Activated naive CD4-positive, alpha-beta T cell (primary cell): ENCODE measurements around the gene MUC20.
"Not testable (repeated sequence)": the region's sequence is repeated elsewhere in the genome, so short reads cannot be mapped to it uniquely, and the experiment has no call there.

Experiments
- DNase-seq, 4 experiments: peaks; one replicate each; lab custom pipeline; 2025; lab: John Stamatoyannopoulos, UW

The MUC20 gene

GRCh38 chr3:195692781-195693427, 27.9 kb upstream of the MUC20 start:
- DNase-seq = no peak

DNA sequence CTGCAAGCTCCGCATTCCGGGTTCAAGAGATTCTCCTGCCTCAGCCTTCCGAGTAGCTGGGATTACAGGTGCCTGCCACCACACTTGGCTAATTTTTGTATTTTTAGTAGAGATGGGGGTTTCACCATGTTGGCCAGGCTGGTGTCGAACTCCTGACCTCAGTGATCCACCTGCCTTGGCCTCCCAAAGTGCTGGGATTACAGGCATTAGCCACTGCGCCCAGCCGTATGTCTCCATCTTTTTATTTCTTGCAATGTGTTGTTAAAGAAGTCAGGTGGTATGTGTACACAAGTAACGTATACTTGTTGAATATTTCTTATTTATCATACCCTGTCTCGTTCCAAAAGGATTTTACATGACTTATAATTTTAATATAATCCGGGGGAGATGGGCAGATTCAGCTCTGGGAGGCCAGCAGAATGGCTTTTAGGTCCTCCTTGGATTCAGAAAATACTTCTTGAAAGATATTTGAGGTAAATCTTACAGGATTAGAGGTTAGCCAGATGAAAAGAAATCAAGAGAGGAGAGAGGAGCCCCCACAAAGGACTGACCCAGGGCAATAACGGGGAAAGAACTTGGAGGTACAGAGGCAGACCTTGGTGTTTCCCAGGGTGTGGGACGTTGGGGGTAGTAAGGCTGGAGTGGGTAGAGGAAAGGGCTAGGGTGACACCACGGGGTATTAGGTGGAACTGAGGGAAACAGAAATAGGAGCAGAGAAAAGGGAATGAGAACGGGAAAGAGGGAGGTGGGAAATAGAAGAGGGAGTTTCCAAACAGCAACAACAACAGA, 27.2 kb upstream of the MUC20 start:
- no peak for DNase-seq

DNA sequence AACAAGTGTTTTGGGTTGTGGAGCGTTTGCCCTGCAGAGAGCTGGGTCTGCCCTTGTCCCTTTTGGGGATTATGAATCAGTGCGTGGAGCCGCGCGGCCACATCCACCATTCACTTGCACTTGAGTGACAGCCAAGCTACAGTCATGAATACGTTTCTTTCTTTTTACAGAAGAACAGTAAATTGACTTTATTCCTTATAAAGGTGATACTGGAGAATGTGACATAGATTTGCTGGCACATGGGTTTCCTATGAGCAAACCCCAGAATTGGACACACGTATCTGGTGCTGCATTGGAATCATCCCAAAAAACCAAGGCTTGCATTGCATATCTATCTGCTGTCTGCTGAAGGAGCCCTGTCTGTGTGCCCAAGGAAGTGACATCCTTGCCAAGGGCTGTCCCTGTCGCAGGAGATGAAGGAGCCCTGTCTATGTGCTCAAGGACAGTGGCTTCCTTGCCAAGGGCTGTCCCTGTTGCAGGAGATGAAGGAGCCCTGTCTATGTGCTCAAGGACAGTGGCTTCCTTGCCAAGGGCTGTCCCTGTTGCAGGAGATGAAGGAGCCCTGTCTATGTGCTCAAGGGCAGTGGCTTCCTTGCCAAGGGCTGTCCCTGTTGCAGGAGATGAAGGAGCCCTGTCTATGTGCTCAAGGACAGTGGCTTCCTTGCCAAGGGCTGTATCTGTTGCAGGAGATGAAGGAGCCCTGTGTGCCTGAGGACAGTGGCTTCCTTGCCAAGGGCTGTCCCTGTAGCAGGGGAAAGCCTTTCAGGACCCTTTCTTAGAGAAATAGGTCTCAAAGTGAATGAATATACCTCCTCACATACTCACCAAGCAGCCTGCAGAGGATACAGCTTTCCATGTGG, 26.3 kb upstream of the MUC20 start:
- not testable (repeated sequence) for DNase-seq

- no peak for DNase-seq
These were observed 24.0 kb upstream of the MUC20 start for GRCh38 chr3:195696632-195697278.

DNA sequence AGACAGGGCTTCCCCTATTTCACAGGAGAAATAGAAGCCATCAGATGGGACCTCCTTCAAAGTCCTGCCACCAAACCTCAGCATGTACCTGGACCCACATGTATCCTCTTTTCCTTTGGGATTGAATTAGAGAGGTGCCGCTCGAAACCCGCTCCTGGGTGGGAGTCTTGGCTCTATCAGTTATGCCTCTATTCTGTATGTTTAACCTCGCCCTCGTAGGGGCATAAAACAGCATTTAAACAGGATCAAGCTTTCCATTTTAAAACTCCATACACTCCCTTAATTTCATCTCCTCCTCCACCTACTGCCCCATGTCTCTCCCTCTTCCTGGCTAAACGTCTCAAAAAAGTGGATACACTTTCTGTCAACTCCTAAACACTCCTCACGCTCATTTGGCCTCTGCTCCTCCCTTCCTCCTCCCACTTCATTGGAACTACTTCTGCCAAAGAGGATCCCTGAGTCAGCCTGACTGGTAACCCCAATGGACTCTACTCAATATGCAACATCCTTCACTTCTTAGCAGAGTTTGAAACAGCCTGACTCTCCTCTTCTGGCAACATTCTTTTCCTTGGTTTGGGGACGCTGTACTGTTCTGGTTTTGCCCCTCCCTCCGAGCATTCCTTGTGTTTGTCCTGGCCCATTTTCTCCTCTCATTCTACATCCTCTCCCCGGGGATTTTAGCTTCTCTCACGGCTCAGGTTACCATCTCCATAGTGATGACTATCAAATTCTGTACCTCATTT, 23.0 kb upstream of the MUC20 start:
- DNase-seq = no peak

DNA sequence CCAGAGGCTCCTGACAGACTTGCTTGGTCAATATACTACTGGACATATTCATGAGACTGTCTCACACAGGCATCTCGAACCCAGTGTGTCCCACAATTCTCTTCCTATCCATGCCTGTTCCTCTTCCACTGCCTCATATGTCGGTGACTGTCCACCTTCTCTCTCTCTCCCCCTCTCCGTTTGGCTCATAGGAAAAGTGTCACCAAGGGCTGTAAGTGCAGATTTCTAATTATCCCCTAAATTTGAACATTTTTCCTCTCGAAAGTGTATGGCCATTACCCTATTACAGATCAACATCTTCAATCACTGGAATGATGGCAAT, 22.5 kb upstream of the MUC20 start:
- DNase-seq = no peak

GRCh38 chr3:195698647-195699387, 22.0 kb upstream of the MUC20 start:
- no peak for DNase-seq

DNA sequence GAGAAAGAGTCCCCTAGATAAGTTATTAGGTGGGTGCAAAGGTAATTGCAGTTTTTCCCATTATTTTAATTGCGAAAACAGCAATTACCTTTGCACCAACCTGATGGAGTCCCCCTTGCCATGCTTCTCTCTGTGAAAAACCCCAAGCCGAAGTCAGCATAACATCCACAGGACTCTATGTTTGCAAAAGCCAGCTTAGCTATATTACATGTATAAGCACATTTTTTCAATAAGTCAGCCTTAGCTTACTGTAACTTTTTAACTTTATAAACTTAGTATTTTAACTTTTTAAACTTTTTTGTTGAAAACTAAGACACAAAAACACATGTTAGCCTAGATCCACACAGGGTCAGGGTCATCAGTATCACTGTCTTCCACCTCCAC, 21.4 kb upstream of the MUC20 start:
- DNase-seq = no peak

GRCh38 chr3:195699860-195700259, 20.9 kb upstream of the MUC20 start:
- DNase-seq = no peak

DNA sequence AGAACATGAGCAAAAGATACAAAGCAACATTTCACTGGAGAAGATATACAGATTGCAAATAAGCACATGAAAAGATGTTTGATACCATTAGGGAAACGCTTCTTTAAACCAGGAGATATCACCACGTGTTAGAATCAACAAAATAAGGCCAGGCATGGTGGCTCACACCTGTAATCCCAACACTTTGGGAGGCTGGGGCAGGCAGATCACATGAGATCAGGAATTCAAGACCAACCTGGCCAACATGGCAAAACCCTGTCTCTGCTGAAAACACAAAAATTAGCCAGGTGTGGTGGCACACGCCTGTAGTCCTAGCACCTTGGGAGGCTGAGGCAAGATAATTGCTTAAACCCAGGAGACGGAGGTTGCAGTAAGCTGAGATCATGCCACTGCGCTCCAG, 20.5 kb upstream of the MUC20 start:
- DNase-seq = no peak

DNA sequence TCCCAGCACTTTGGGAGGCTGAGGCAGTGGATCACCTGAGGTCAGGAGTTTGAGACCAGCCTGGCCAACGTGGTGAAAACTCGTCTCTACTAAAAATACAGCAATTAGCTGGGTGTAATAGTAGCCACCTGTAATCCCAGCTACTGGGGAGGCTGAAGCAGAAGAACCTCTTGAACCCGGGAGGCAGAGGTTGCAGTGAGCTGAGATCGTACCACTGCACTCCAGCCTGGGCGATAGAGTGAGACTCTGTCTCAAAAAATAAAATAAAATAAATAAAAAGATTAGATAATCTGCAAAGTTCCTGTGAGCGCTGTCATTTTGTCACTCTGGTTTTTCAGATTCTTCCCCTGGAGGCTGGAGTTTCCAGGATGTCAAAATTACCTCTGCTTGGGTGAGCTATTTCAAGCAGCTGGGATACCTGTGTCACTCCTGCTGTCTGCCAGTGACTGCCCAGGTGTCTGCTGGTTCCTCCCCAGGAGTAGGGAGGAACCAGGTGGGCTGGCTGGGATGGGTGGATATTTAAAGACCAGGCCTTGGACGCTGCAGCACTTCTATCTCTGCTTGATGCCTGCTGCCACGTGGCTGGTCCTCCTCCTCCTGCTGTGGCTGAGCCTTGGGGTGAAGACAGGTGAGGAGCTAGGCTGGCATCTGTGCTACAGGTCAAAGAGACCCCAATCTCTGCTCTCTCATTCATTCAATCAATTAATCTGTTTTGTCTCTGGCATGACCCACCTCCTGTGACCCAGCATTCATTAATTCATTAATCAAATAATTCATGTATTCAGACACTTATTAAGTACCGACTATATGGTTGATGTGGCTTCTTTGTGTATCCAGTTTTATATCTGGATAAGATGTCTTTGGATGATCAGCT, 19.5 kb upstream of the MUC20 start:
- DNase-seq = no peak

GRCh38 chr3:195703776-195704175, 17.0 kb upstream of the MUC20 start:
- no peak for DNase-seq

DNA sequence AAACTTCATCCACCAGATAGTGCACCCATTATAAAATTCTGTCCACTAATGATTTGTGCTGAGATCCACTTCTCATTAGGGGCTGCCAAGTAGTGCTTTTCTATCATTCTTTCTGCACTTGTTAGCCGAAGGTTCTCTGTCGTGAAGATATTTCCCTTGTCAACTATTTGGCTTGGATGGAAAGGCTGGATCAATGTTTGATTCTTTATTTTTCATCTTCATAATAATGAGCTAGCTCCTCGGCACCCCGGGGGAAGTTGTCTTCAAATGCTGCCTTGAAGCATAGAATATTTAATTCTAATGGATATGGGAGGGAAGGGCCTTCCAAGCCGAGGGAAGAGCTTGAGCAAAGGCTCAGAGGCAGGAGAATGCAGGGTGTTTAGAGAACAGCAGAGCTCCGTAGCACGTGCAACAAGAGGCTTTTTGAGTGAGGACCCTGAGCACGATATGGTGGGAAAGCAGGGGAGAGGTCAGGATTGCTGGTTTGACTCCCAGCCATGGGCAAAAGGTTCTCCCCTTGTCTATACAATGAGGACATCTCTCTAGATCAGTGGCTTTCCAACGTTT, 16.3 kb upstream of the MUC20 start:
- no peak for DNase-seq

DNA sequence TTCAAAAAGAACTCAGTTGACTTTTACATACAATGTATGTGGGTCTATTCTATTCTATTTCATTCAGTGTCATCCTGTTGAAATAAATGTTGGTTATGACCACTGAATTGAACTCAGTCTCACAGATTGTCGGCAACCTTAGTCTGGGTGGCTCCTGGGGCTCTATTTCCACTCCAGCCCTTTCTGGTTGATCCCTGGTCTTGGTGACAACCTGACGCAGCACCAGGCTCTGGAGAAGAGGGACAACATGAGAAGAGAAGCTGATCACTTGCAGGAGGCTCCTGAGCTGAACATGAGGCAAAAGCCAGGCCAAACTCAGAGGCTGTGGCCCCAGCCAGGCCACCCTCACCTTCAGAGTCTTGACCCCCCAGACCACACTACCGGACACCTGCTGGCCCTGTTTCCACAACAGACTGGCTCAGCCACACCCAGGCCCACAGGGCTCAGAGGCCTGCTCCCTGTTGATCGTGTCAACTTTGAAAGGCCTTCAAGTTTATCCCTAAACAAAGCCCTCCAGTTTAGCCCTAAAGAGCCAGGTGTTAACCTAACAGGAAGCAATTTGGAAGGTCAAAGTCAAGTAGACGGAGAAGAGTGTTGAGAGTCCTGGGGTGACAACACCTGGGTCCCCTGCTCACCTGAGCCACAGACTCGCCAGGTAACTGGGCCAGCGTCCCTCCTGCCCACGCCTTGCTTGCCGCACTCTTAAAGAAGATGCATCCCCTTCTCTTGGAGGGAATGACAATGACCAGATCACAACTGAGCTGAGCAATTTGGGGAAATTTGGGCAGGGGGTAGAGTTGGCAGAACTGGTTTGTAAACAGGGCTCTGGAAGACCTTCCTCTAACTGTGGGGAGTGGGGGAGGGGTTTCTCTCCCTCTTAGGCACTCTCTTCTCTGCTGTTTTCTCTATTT, 15.4 kb upstream of the MUC20 start:
- no peak for DNase-seq

DNA sequence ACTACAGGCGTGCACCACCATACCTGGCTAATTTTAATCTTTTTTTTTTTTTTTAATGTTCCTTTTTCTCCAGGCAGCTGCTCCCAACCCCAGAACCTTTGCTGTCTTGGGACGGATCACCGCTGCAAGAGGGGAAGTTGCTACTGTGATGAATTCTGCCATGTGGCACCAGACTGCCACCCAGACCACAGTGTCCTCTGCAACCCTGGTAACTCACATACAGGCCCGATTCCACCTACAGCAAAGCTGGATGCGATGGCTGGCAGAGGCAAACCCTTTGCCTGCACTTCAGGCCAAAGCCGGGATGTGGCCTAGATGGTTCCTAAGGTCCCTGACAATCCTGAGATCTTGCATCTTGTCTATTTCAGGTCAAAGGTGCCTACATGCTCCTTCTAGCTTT, 12.7 kb upstream of the MUC20 start:
- no peak for DNase-seq

GRCh38 chr3:195708626-195709481, 11.9 kb upstream of the MUC20 start:
- no peak for DNase-seq

DNA sequence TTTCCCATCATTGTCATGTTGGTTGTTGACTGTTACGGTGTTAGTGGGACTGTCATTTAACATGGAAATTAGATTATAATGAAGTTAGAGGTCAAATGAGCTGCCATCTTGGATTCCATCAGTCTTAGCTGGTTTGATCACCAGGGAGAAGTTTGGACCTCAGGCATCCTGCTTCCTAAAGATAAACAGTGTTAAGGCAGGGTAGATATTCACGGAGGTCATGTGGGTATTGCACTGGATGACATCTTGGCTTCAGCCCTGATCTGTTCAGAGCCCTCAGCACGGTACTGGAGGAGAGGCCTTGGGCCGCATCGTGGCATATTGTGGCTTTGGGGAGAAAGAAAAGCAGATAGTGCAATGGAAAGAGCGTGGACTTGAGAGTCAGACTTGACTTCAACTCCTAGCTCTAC, 11.1 kb upstream of the MUC20 start:
- DNase-seq = no peak
